HepG2 (cell line): Measurements from ENCODE around the gene SLC38A3. TPM values are rescaled to one million over a fixed set of nuclear protein-coding genes. Genes with fewer than 3 reads are reported as not detected.

Source experiments
- FOXP1 ChIP-seq, 2 experiments: fragments of 450-650 bp in 1 of 2; IDR thresholded peaks; 2 replicates each; pipeline ENCODE4 v1.6.1; 2017 to 2018; ENCODE audit warnings: antibody characterized with exemption in 1 of 2
- HNF4A ChIP-seq: sonication (generic); formaldehyde crosslinking; IDR thresholded peaks from 2 replicates; pipeline ENCODE4 v1.4.0; 2020; ENCODE audit warnings: missing genetic modification reagents
- HNRNPLL ChIP-seq: fragments of 200-400 bp; formaldehyde crosslinking; IDR thresholded peaks from 2 replicates; pipeline ENCODE4 v1.6.1; 2017; ENCODE audit warnings: mild to moderate bottlenecking, low read depth, low read length; ENCODE audit not compliant: poor library complexity, severe bottlenecking
- KLF15 ChIP-seq: sonication (generic); formaldehyde crosslinking; IDR thresholded peaks from 2 replicates; pipeline ENCODE4 v1.8.1; 2023; ENCODE audit warnings: borderline replicate concordance, mild to moderate bottlenecking, inconsistent platforms, missing genetic modification reagents, mixed read lengths
- MED13 ChIP-seq: sonication (generic); formaldehyde crosslinking; IDR thresholded peaks from 2 replicates; pipeline ENCODE4 v1.5.0; 2020; ENCODE audit warnings: missing genetic modification reagents
- SALL2 ChIP-seq: sonication (generic); formaldehyde crosslinking; IDR thresholded peaks from 2 replicates; pipeline ENCODE4 v1.8.1; 2023; ENCODE audit warnings: mild to moderate bottlenecking, missing genetic modification reagents, inconsistent platforms
- SAP130 ChIP-seq: IDR thresholded peaks from 2 replicates; pipeline ENCODE4 v1.6.1; 2016; ENCODE audit warnings: low read depth
- TAF1 ChIP-seq: sonication (generic); formaldehyde crosslinking; IDR thresholded peaks from 2 replicates; pipeline ENCODE4 v1.4.0; 2020; ENCODE audit warnings: missing genetic modification reagents
- TGIF2 ChIP-seq: IDR thresholded peaks from 2 replicates; pipeline ENCODE4 v1.6.1; 2016; ENCODE audit warnings: control low read depth, missing compliant biosample characterization
- ZBTB1 ChIP-seq: sonication (generic); formaldehyde crosslinking; IDR thresholded peaks from 2 replicates; pipeline ENCODE4 v1.4.0; 2020; ENCODE audit warnings: missing genetic modification reagents, borderline replicate concordance
- ZC3H4 ChIP-seq: sonication (generic); formaldehyde crosslinking; IDR thresholded peaks from 2 replicates; pipeline ENCODE4 v1.4.0; 2020; ENCODE audit warnings: missing genetic modification reagents, borderline replicate concordance
- ZFP90 ChIP-seq: sonication (generic); formaldehyde crosslinking; IDR thresholded peaks from 2 replicates; pipeline ENCODE4 v1.8.0; 2022; ENCODE audit warnings: missing genetic modification reagents, mild to moderate bottlenecking, inconsistent platforms, borderline replicate concordance
- ZIK1 ChIP-seq: sonication (generic); formaldehyde crosslinking; IDR thresholded peaks from 2 replicates; pipeline ENCODE4 v1.5.0; 2020; ENCODE audit warnings: mild to moderate bottlenecking, low read depth, missing genetic modification reagents, borderline replicate concordance
- ZNF230 ChIP-seq: sonication (generic); formaldehyde crosslinking; IDR thresholded peaks from 2 replicates; pipeline ENCODE4 v1.4.0; 2020; ENCODE audit warnings: mild to moderate bottlenecking, missing genetic modification reagents
- ZNF33B ChIP-seq: sonication (generic); formaldehyde crosslinking; IDR thresholded peaks from 2 replicates; pipeline ENCODE4 v1.5.1; 2020; ENCODE audit warnings: mild to moderate bottlenecking, missing genetic modification reagents
- ZNF543 ChIP-seq: sonication (generic); formaldehyde crosslinking; IDR thresholded peaks from 2 replicates; pipeline ENCODE4 v1.4.0; 2020; ENCODE audit warnings: mild to moderate bottlenecking, missing genetic modification reagents
- ZNF549 ChIP-seq: sonication (generic); formaldehyde crosslinking; IDR thresholded peaks from 2 replicates; pipeline ENCODE4 v1.5.0; 2020; ENCODE audit warnings: missing genetic modification reagents
- ZNF550 ChIP-seq: sonication (generic); formaldehyde crosslinking; IDR thresholded peaks from 2 replicates; pipeline ENCODE4 v1.4.0; 2020; ENCODE audit warnings: mild to moderate bottlenecking, missing genetic modification reagents, borderline replicate concordance
- ZNF841 ChIP-seq: sonication (generic); formaldehyde crosslinking; IDR thresholded peaks from 2 replicates; pipeline ENCODE4 v1.8.1; 2023; ENCODE audit warnings: missing genetic modification reagents, borderline replicate concordance
- ZSCAN21 ChIP-seq: sonication (generic); formaldehyde crosslinking; IDR thresholded peaks from 2 replicates; pipeline ENCODE4 v1.8.0; 2022; ENCODE audit warnings: mild to moderate bottlenecking, missing genetic modification reagents, moderate library complexity, borderline replicate concordance
- polyA plus RNA-seq, 8 experiments: library from polyadenylated mRNA; depleted of rRNA in 3 of 8; stranded (reverse) in 7 of 8; unstranded in 1 of 8; fragments of >200 nt; fragmentation: Illumina TruSeq in 4 of 8; extraction: Trizol in 4 of 8; gene quantifications; 2 replicates each; pipeline versions ENCODE4 v1.2.1 to v1.2.3, GENCODE V29; 2011 to 2016; ENCODE audit warnings: low read depth in 4 of 8, missing spikeins in 1 of 8, mixed read lengths in 1 of 8; ENCODE audit not compliant: insufficient read depth in 1 of 8
- total RNA-seq, 5 experiments: library from RNA; depleted of rRNA; stranded (reverse); fragments of >200 nt; fragmentation: Illumina TruSeq; extraction: Trizol; gene quantifications; 2 replicates each; pipeline ENCODE4 v1.2.3, GENCODE V29; 2016; ENCODE audit warnings: low read depth in 1 of 5
- TF ChIP-seq, protein P1 (sequence below): conservative IDR thresholded peaks from 2 replicates; pipeline ENCODE4 v1.6.1; 2018; ENCODE audit warnings: missing genetic modification reagents
- TF ChIP-seq, protein P2 (sequence below): sonication (generic); formaldehyde crosslinking; IDR thresholded peaks from 2 replicates; pipeline ENCODE4; 2020; ENCODE audit warnings: missing genetic modification reagents, mild to moderate bottlenecking, borderline replicate concordance
- TF ChIP-seq, protein P3 (sequence below): sonication (generic); formaldehyde crosslinking; IDR thresholded peaks from 2 replicates; pipeline ENCODE4 v1.5.0; 2020; ENCODE audit warnings: mild to moderate bottlenecking, missing genetic modification reagents
- TF ChIP-seq, protein P4 (sequence below): IDR thresholded peaks from 2 replicates; pipeline ENCODE4 v1.6.1; 2018; ENCODE audit warnings: missing genetic modification reagents, mild to moderate bottlenecking, missing compliant biosample characterization

SLC38A3 gene
- total and polyA plus RNA-seq, 2 of the 13 experiments (the other 11 are each of a cell fraction or from before 2014, with no cell fraction given), result 29.8 to 164 TPM

DNA sequence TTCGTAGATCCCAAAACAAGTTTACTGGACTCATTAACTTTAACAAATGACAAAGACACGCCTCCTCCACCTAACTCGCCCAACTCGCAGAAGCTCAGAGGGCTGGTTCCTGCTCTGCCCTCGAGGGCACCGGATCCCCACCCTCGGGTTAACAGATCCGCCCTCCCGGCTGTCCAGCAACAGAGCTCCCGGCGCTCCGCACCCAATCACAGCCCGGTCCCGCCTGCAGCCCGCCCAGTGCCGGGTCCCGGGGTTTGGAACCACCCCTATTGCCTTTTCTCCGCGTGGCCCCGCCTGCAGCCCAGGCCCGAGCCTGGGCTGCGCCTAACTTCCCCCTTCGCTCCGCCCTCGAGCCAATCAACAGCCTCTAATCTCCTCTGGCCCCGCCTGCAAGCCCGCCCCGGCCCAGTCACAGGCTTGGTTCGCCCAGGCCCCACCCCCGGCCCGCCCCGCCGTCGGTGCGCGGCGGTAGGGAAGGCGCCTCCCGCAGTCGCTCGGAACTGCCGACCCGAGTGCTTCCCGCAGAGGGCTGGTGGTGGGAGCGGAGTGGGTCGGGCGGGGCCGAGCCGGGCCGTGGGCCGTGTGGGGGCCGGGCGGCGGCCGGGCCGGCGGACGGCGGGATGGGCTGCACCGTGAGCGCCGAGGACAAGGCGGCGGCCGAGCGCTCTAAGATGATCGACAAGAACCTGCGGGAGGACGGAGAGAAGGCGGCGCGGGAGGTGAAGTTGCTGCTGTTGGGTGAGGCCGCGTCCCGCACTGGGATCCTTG is 30.8 kb downstream of the SLC38A3 start, which contains the start of gene GNAI2 (continued):
- TF ChIP-seq ZNF543 (CRISPR knock-in tag) (no peak), ZFP90 (CRISPR knock-in tag) (no peak), SALL2 (CRISPR knock-in tag) (peak; percentile 78), KLF15 (no peak), ZNF33B (CRISPR knock-in tag) (peak; percentile 25; the same call in 1 of the 2 replicates), ZC3H4 (CRISPR knock-in tag) (no peak), MED13 (CRISPR knock-in tag) (no peak), FOXP1 (IDR thresholded peaks at IDR 0.05) (no peak), FOXP1 (CRISPR knock-in tag; IDR thresholded peaks at IDR 0.05) (no peak), ZIK1 (0 out of 2 replicates have a peak, but pooled peaks have one; percentile 59), HNRNPLL (peak; percentile 73), TAF1 (peak; percentile 91), HNF4A (CRISPR knock-in tag) (no peak), ZNF550 (CRISPR knock-in tag) (no peak), ZNF841 (no peak), ZNF549 (CRISPR knock-in tag) (no peak), ZSCAN21 (CRISPR knock-in tag) (no peak), SAP130 (CRISPR knock-in tag) (peak; percentile 61), TGIF2 (CRISPR knock-in tag) (no peak), ZBTB1 (no peak), ZNF230 (CRISPR knock-in tag) (no peak)
- TF ChIP-seq, protein P1, sequence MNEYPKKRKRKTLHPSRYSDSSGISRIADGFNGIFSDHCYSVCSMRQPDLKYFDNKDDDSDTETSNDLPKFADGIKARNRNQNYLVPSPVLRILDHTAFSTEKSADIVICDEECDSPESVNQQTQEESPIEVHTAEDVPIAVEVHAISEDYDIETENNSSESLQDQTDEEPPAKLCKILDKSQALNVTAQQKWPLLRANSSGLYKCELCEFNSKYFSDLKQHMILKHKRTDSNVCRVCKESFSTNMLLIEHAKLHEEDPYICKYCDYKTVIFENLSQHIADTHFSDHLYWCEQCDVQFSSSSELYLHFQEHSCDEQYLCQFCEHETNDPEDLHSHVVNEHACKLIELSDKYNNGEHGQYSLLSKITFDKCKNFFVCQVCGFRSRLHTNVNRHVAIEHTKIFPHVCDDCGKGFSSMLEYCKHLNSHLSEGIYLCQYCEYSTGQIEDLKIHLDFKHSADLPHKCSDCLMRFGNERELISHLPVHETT (CRISPR knock-in tag), result no peak
- TF ChIP-seq, protein P2, sequence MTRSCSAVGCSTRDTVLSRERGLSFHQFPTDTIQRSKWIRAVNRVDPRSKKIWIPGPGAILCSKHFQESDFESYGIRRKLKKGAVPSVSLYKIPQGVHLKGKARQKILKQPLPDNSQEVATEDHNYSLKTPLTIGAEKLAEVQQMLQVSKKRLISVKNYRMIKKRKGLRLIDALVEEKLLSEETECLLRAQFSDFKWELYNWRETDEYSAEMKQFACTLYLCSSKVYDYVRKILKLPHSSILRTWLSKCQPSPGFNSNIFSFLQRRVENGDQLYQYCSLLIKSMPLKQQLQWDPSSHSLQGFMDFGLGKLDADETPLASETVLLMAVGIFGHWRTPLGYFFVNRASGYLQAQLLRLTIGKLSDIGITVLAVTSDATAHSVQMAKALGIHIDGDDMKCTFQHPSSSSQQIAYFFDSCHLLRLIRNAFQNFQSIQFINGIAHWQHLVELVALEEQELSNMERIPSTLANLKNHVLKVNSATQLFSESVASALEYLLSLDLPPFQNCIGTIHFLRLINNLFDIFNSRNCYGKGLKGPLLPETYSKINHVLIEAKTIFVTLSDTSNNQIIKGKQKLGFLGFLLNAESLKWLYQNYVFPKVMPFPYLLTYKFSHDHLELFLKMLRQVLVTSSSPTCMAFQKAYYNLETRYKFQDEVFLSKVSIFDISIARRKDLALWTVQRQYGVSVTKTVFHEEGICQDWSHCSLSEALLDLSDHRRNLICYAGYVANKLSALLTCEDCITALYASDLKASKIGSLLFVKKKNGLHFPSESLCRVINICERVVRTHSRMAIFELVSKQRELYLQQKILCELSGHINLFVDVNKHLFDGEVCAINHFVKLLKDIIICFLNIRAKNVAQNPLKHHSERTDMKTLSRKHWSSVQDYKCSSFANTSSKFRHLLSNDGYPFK (CRISPR knock-in tag), result no peak
- TF ChIP-seq, protein P3, sequence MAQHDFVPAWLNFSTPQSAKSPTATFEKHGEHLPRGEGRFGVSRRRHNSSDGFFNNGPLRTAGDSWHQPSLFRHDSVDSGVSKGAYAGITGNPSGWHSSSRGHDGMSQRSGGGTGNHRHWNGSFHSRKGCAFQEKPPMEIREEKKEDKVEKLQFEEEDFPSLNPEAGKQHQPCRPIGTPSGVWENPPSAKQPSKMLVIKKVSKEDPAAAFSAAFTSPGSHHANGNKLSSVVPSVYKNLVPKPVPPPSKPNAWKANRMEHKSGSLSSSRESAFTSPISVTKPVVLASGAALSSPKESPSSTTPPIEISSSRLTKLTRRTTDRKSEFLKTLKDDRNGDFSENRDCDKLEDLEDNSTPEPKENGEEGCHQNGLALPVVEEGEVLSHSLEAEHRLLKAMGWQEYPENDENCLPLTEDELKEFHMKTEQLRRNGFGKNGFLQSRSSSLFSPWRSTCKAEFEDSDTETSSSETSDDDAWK (CRISPR knock-in tag), result no peak
- TF ChIP-seq, protein P4, sequence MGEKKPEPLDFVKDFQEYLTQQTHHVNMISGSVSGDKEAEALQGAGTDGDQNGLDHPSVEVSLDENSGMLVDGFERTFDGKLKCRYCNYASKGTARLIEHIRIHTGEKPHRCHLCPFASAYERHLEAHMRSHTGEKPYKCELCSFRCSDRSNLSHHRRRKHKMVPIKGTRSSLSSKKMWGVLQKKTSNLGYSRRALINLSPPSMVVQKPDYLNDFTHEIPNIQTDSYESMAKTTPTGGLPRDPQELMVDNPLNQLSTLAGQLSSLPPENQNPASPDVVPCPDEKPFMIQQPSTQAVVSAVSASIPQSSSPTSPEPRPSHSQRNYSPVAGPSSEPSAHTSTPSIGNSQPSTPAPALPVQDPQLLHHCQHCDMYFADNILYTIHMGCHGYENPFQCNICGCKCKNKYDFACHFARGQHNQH (CRISPR knock-in tag), result peak; percentile 34; the same call in 1 of the 2 replicates
